Right kidney (tissue), 1 donor: ENCODE data around the gene ACTR1B.
"Not testable (repeated sequence)": the region's sequence is repeated elsewhere in the genome, so short reads cannot be mapped to it uniquely, and the experiment has no call there.

Source experiments
- DNase-seq: peaks from one replicate; pipeline ENCODE4 v3.0.0-alpha.2; 2016

Gene ACTR1B

GRCh38 chr2:97693476-97693875 lies 29.6 kb upstream of the ACTR1B start:
- no peak for DNase-seq

GRCh38 chr2:97691166-97691565 lies 27.3 kb upstream of the ACTR1B start:
- DNase-seq = no peak

- no peak for DNase-seq
Observed at GRCh38 chr2:97688062-97688827, 24.4 kb upstream of the ACTR1B start.

- not testable (repeated sequence) for DNase-seq
Observed at GRCh38 chr2:97687235-97687634, 23.4 kb upstream of the ACTR1B start.

DNA sequence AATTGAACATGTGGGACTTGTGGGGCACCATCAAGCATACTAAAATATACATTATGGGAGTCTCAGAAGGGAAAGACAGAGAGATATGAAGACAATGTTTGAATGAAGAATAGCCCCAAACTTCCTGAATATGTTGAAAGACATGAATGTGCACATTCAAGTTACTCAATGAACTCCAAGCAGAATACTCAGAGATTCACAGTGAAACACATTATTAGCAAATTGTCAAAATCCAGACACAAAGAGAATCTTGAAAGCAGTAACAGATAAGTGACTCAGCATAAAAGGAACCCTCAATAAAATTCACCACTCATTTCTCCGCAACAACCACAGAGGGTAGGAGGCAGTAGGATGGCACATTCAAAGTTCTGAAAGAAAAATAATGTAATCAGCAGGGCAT lies 14.5 kb upstream of the ACTR1B start:
- no peak for DNase-seq

- DNase-seq = no peak
Observed at GRCh38 chr2:97677480-97677879, 13.6 kb upstream of the ACTR1B start.

GRCh38 chr2:97676620-97677019 lies 12.8 kb upstream of the ACTR1B start:
- DNase-seq = no peak

- DNase-seq = no peak
Observed at GRCh38 chr2:97675430-97676113, 11.7 kb upstream of the ACTR1B start.

DNA sequence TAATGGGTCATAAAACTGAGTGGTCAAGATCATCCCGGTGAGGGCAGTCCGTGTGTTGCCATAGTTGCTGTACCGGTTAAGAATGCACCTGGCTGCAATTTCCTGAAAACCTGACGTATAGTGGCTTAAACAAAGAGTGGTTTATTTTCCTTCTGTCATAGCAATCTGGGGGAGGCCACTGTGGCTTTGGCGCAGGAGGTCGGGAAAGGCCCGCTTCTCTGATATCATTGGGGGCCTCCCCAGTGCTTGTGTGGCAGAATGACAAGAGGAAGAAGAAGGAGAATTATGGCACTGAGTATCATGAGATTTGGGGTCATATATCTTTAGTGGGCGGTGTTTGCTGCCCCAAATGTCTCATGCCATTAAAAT lies 10.1 kb upstream of the ACTR1B start:
- DNase-seq = peak; percentile 18

DNA sequence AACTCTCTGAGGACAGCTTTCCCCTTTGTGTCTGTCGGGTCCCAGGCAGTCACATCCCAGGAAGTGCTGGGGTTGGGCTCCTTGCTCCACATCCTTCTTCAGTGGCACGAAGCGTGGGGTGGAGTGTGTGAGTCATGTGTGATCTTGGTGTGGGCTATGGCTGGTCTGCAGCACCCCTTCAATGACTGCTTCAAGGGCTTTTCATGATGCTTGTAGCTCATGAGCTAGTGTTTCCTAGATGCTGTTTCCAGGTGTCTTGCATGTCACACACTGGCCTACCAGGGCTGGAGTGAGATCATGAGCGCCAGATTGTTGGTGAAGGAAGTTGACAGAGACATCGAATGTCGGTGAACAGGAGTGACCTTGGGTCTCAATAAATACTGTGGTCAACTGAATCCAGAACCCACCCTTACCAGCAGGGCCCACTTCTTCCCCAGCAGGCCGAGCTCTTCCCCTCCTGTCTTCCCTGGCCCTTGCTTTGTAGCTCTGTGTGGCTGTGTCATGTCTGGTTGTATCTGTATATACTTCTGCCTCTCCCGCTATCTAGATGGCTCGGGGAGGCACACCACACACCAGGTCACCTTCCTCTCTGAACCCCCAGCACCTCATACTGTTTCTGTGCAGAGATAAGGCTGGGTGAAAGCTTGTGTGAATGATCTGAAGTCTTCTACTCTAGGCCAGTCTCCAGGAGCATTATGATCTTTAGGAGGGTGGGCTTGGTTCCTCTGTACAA lies 9.5 kb upstream of the ACTR1B start:
- peak; percentile 17 for DNase-seq

DNA sequence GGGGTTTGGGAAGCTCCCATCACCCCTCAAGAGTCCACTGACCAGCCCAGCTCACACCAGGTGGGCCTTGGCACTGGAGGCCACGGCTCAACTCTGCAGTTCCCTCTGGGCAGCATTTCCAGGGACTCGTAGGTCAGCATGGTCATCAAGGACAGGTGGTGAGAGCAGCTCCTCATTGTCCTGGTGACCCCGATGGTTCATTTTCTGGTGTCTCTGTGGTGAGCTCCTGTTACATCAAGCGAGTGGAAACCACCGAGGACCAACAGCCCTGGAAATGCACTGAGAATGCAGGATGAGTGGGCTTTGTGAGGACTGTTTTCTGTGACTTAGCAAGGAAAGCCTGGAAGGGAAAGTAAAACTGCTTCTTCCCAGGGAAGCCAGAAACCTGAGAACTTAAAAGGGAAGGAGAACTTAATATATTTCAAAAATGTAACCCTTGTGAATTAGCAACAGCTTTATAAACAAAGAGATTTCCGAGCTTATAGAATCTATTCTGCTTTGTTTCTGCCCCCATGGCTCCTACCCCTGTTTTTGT lies 8.8 kb upstream of the ACTR1B start:
- not testable (repeated sequence) for DNase-seq

DNA sequence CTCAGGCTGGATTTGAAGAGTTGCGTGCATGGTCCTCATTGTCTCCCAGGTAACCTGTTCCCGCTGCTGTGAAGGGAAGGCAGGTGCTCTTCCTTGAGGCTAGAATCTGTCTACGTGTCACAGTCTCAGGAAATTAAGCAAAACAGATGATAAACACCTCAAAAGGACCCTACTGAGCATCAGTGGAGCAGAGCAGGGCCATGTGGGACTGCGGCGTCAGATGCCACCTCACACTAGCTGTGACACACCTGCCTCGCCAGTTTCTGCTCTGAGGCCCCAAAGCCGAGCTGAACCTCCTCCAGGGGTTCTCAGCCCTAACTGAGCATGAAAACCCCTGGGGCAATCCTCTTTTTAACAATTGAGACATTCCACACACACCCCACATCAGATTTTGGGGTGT lies 7.7 kb upstream of the ACTR1B start:
- DNase-seq = no peak

DNA sequence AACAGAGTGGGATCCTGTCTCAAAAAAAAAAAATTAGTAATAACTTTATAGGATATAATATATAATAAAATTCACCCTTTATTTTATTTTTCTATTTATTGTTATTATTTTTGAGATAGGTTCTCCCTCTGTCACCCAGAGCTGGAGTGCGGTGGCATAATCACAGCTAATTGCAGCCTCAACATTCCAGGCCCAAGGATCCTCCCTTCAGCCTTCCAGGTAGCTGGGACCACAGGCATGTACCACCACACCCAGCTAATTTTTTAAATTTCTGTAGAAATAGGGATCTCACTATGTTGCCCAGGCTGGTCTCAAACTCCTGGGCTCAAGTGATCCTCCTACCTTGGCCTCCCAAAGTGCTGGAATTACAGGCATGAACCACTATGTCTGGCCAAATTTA lies 6.6 kb upstream of the ACTR1B start:
- no peak for DNase-seq

GRCh38 chr2:97669448-97669847 lies 5.6 kb upstream of the ACTR1B start, which contains the start of gene C2orf92:
C2orf92 (plus strand) TSS chr2:97669713; CDS start chr2:97669789, 76 bp downstream.
- DNase-seq = no peak

DNA sequence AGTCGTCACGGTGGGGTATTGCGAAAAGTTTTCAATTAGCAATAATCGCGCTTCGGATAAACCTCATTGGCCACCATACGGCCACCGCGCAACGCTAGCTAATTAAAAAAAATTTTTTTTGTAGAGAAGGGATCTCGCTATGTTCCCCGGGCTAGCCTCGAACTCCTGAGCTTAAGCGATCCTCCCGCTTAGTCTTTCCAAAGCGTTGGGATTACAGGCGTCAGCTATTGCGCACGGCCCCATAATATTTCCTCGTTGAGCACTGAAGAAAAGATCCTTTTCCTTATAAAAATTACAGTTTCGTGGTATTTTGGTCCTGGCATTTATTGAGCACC lies 759 bp upstream of the ACTR1B start:
- no peak for DNase-seq

- DNase-seq = no peak
Observed at GRCh38 chr2:97663626-97663961, 250 bp downstream of the ACTR1B start.

GRCh38 chr2:97662895-97663625 lies 784 bp downstream of the ACTR1B start:
- peak; percentile 85 for DNase-seq

- no peak for DNase-seq
Observed at GRCh38 chr2:97662386-97662894, 1.4 kb downstream of the ACTR1B start.

DNA sequence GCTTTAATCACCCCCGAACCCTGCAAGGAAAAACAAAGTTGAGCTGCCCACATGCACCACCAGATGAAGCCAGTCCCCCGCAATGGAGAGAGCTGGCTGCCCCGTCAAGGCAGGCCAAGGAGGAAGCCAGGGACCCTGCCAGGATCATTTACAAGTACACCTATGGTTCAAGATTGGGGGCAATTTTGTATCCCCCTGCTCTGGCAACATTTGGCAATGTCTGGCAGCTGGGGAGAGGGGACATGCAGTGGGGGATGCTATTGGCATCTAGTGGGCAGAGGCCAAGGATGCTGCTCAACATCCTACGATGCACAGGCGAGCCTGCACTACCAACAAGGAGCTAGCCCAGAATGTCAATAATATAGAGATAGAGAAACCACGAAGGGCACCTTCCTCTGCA lies 1.9 kb downstream of the ACTR1B start:
- no peak for DNase-seq

- no peak for DNase-seq
Observed at GRCh38 chr2:97660775-97661389, 3.0 kb downstream of the ACTR1B start.

DNA sequence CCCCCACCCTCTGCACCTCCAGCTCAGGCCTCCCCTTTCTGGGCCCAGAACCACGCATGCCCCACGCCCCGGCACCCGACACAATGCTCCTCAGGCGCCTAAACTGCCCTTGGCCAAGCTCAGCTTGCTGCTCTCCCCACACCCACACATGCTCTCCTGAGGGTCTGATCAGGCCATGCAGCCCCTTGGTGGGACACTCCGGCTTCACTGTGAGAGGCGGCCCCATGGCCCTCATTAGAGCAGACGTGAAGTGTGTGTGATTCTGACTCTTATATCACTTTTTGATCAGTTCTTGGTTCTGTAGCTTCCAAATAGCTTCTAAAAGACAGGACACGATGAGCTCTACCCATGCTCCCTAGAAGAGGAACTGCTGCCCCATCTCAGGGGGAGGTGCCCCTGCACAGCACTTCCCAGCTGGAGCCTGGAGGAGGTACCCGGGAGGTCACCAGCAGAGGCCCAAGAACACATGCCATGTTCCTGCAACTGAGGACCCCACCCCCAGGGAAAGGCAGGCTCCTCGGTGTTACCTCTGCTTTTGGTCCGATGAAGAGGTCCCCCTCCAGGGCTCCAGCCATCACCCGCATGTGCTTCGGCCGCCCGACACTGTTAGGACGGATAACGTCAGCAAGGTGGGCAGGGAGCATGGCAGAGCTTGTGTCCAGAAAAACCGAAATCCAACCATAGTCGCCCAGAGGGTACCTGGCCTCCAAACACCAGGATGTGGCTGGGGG lies 3.6 kb downstream of the ACTR1B start:
- no peak for DNase-seq
